ENCODE results near the gene TRIP10.
"Not testable (repeated sequence)": the region's sequence is repeated elsewhere in the genome, so short reads cannot be mapped to it uniquely, and the experiment has no call there.

TRIP10 gene

DNA sequence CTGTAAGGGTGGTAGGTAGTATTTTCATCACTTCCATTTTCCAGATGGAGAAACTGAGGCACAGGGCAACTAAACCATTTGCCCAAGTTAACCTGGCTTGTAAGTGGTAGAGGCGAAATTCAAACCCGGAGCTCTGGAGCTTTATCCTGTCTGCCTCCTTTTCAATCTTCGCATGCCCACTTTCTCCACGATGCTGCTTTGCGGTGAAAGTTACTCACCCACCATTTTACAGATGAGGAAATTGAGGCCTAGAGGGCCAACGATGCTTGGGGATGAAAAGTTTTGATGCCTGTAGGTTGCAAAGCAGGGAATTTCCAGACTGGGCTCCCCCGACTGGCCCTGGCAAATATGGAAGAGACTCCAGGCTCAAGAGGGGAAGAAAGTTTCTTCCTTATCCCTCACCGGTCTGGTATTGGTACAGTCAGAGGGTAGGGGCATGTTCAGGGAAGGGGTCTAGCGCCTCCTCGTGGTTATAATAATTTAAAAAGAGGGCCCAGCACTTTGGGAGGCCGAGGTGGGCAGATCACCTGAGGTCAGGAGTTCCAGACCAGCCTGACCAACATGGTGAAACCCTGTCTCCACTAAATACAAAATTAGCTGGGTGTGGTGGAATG lies 29.6 kb downstream of the TRIP10 start:
- no peak for FAIRE-seq

- FAIRE-seq = not testable (repeated sequence)
Observed at GRCh38 chr19:6771648-6772027, 32.2 kb downstream of the TRIP10 start.

GRCh38 chr19:6772028-6772865 lies 32.8 kb downstream of the TRIP10 start, which contains the start of gene VAV1:
TSS of gene VAV1 (plus strand) at chr19:6772708. CDS start at chr19:6772808, 100 bp downstream.
- FAIRE-seq = no peak

DNA sequence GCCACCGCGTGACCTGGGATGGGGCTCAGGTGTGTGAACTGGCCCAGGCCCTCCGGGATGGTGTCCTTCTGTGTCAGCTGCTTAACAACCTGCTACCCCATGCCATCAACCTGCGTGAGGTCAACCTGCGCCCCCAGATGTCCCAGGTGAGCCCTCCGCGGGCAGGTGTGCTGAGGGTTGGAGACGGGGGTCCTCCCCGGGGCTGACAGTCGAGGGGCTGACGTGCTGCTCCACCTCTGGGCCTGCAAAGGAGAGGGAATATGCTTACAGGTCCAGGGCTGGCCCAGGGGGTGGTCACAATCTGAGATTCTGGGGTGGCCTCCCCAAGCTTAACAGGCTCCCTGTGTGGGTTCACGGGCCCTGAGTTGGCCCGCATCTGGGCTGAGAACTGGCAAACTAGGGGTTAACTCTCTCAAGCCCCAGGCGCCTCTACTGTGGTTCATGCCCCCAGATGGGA lies 33.4 kb downstream of the TRIP10 start:
- FAIRE-seq = no peak

GRCh38 chr19:6773323-6773931 lies 33.9 kb downstream of the TRIP10 start:
- FAIRE-seq = no peak

GRCh38 chr19:6774821-6775707 lies 35.6 kb downstream of the TRIP10 start:
- FAIRE-seq = no peak

DNA sequence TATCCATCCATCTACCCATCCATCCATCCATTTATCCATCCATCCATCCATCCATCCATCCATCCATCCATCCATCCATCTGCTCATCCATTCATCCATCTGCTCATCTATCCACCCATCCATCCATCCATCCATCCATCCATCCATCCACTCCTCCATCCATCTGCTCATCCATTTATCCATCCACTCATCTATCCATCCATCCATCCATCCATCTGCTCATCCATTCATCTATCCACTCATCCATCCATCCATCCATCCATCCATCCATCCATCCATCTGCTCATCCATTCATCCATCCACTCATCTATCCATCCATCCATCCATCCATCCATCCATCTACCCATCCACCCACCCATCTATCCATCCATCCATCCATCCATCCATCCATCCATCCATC lies 36.6 kb downstream of the TRIP10 start:
- not testable (repeated sequence) for FAIRE-seq

DNA sequence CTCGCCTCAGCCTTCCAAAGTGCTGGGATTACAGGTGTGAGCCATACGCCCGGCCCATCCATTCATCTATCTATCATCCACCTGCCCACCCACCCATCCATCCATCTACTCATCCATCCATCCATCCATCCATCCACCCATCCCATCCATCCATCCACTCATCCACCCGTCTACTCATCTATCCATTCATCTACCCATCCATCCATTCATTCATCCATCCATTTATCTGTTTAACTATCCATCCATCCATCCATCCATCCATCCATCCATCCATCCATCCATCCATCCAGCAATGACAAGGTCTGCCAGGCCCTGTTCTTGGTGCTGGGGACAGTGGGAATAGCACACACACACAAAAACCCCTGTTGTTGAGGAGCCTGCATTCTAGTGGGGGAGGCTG lies 37.5 kb downstream of the TRIP10 start:
- no peak for FAIRE-seq

GRCh38 chr19:6777434-6777833 lies 38.0 kb downstream of the TRIP10 start:
- no peak for FAIRE-seq

DNA sequence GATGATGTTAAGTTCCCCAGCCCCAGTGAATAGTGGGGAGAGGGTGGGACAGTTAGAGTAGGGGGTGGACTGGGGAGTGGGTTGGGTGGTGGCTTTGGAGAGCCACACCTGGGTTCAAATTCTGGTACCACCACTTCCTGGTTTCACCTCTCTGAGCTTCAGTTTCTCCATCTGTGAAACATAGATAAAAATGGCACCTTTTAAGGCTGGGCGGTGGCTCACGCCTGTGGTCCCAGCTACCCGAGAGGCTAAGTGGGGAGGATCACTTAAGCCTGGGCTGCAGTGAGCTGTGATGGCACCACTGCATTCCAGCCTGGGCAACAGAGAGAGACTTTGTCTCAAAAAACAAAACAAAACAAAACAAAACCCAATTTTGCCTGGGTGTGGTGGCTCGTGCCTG lies 38.9 kb downstream of the TRIP10 start:
- no peak for FAIRE-seq

DNA sequence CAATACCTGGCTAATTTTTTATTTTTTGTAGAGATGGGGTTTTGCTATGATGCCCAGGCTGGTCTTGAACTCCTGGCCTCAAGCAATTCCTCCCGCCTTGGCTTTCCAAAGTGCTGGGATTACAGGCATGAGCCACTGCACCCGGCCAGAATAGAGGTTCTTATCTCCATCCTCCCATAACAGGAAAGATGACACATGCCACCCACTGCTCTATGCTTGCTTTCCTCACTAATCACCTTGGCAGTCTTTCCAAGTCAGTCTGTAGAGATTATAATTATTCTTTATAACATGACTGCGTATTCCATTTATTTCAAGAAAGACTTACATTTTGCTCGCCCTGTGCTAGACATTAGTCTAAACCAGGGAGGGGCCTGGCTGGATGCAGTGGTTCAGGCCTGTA lies 39.7 kb downstream of the TRIP10 start:
- no peak for FAIRE-seq

DNA sequence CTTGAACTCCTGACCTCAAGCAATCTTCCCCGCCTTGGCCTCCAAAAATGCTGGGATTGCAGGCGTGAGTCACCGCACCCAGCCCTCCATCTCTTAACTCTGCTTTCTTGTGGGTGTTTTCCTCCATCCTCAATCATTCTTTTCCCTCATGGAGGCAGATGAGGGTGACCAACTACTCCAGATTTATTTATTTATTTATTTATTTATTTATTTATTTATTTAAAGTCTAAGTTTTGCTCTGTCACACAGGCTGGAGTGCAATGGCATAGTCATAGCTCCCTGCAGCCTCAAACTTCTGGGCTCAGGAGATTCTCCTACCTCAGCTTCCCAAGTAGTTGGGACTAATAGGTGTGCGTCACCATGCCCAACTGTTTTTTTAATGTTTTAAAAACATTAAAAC lies 47.9 kb downstream of the TRIP10 start:
- FAIRE-seq = no peak

GRCh38 chr19:6788896-6789295 lies 49.4 kb downstream of the TRIP10 start:
- no peak for FAIRE-seq

- FAIRE-seq = no peak
Observed at GRCh38 chr19:6790194-6791128, 51.0 kb downstream of the TRIP10 start.

DNA sequence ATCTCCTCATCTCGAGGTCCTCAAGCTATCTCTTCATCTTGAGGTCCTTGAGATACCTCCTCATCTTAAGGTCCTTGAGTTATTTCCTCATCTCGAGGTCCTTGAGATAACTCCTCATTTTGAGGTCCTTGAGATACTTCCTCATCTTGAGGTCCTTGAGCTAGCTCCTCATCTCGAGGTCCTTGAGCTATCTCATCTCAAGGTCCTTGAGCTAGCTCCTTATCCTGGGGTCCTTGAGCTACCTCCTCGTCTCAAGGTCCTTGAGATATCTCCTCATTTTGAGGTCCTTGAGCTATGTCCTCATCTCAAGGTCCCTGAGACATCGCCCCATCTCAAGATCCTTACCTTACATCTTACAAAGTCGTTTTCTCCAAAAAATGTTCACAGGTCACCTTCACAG lies 51.8 kb downstream of the TRIP10 start:
- FAIRE-seq = no peak

- no peak for FAIRE-seq
Observed at GRCh38 chr19:6793411-6793810, 53.9 kb downstream of the TRIP10 start.

GRCh38 chr19:6793973-6794372 lies 54.5 kb downstream of the TRIP10 start:
- FAIRE-seq = no peak

GRCh38 chr19:6794686-6795431 lies 55.4 kb downstream of the TRIP10 start:
- FAIRE-seq = no peak

DNA sequence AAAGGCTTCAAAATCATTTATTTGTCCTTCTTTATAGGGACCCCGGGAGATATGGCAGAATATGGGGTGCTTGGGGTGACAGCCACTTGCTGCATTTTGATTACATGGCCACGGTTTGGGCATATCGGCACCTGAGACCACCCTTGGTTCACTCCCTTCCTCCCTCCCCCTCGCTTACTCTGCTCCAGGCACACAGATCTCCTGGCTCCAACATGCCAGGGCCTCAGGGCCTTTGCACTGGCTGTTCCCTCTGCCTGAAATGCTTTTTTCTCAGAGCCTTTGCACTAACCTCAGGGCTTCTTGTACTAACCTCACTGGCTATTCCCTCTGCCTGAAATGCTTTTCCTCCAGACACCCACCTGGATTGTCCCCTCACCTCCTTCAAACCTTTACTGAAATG lies 56.8 kb downstream of the TRIP10 start:
- no peak for FAIRE-seq

GRCh38 chr19:6797646-6798045 lies 58.2 kb downstream of the TRIP10 start:
- no peak for FAIRE-seq
